ENCODE measurements around the gene AMPD3.

Gene AMPD3

GRCh38 chr11:10426475-10426874 is 28.6 kb upstream of the AMPD3 start:
- no peak for TF ChIP-seq CTCF (IDR thresholded peaks at IDR 0.05)

GRCh38 chr11:10428453-10428852 is 26.6 kb upstream of the AMPD3 start:
- TF ChIP-seq CTCF (IDR thresholded peaks at IDR 0.05): no peak

GRCh38 chr11:10429526-10429925 is 25.5 kb upstream of the AMPD3 start:
- TF ChIP-seq CTCF (IDR thresholded peaks at IDR 0.05): no peak

GRCh38 chr11:10432493-10432892 is 22.6 kb upstream of the AMPD3 start:
- TF ChIP-seq CTCF (IDR thresholded peaks at IDR 0.05): no peak

GRCh38 chr11:10432971-10433370 is 22.1 kb upstream of the AMPD3 start:
- no peak for TF ChIP-seq CTCF (IDR thresholded peaks at IDR 0.05)

- TF ChIP-seq CTCF (IDR thresholded peaks at IDR 0.05): no peak
Observed at GRCh38 chr11:10436224-10436623, 18.8 kb upstream of the AMPD3 start.

GRCh38 chr11:10438458-10438857 is 16.6 kb upstream of the AMPD3 start:
- no peak for TF ChIP-seq CTCF (IDR thresholded peaks at IDR 0.05)

GRCh38 chr11:10439351-10439750 is 15.7 kb upstream of the AMPD3 start:
- no peak for TF ChIP-seq CTCF (IDR thresholded peaks at IDR 0.05)

Data from LNCAP (cell line).